Measurements from ENCODE around the gene CHCHD10. TPM values are rescaled to one million over a fixed set of nuclear protein-coding genes. Genes with fewer than 3 reads are reported as not detected.

Gene CHCHD10
- polyA plus RNA-seq, 1 of the 3 experiments (the other 2 are of a cell fraction), result 70.1 TPM

DNA sequence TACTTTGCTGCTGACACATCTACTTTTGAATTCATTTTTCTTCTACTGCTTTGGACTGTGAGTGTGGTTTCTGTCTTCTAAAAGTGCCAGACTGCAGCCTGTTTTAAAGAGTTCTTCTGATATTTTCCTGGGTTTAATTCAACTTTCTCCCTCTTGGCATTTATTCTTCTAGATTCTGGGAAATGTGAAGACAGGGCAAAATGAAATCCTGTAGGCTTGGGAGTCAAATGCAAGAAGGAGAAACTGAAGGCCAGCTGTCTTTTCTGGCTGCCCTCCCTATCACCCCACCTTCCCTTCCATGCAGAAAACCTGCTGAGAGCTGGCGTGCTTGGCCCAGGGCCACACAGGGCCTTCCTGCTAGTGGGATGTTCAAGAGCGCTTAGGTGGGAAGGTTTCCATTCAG, 24.5 kb downstream of the CHCHD10 start (continued):
- TF ChIP-seq, protein P1, sequence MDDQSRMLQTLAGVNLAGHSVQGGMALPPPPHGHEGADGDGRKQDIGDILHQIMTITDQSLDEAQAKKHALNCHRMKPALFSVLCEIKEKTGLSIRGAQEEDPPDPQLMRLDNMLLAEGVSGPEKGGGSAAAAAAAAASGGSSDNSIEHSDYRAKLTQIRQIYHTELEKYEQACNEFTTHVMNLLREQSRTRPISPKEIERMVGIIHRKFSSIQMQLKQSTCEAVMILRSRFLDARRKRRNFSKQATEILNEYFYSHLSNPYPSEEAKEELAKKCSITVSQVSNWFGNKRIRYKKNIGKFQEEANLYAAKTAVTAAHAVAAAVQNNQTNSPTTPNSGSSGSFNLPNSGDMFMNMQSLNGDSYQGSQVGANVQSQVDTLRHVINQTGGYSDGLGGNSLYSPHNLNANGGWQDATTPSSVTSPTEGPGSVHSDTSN (IDR thresholded peaks at IDR 0.05), result no peak
- no peak for TF ChIP-seq POLR2AphosphoS5 (IDR thresholded peaks at IDR 0.05; ENCODE audit: low read depth, low read length)
- TF ChIP-seq RFX5 (IDR thresholded peaks at IDR 0.05; ENCODE audit: low read length), result no peak

DNA sequence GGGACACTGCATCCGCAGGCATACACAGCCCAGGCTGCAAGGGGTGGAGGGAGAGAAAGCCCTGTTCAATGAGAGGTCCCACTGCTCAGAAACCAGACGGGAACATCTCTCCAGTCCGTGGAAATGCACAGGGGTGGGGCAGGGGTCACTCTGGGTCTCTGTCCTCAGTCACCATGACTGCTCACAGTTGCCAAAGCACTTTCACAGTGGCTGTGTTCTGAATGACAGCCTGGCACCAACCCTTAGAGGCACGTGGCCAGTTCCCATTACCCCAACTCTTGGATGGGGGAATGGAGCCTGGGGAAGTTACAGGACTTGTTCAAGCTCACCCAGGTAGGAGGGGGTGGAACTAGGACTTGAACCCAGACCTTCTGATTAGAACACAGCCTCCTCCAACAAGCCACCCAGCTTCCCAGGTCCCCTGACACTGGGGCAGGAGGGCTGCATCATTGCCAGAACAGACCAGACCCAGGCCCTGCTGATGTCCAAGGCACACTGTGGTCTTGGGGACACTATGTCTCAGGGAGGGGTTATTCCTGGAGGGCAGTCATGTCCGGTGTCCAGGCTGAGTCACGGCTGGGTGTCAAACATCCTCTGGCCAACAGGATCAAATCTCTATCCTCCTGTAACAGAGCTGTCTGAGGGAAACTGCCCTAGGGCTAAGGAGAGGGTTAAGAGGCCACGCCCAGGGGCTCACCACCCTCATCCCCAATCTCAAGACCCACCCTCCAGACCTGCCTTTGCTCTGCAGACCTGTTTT, 25.1 kb downstream of the CHCHD10 start:
- no peak overlapping the region for H3K9ac ChIP-seq
- H3K4me1 ChIP-seq (ENCODE audit: control insufficient read depth in 1 of 2, insufficient read depth in 2 of 2, low read depth in 1 of 2, low read length in 1 of 2), result no peaks in the 10 kb centered on the region
- no peak for DNase-seq
- H4K20me1 ChIP-seq (ENCODE audit: insufficient read depth), result no peaks in the 10 kb centered on the region
- H3K9me2 ChIP-seq, result no peaks in the 10 kb centered on the region
- no peaks in the 10 kb centered on the region for H3K9me3 ChIP-seq
- WGBS (ENCODE audit: low lambda C conversion rate), result 67% methylated on average over 2 of the region's 7 CpGs
- H3K4me3 ChIP-seq (ENCODE audit: low read depth in 2 of 2, low read length in 1 of 2), result no peak overlapping the region
- H3K79me2 ChIP-seq (ENCODE audit: insufficient read depth), result peaks cover 11% of the 10 kb centered on the region
- peaks cover 8 to 32% of the 10 kb centered on the region in 2 experiments for H3K36me3 ChIP-seq (replicated peaks in 1 of 2; ENCODE audit: control insufficient read depth in 1 of 2, insufficient read depth in 2 of 2, low read length in 1 of 2)
- H2AFZ ChIP-seq (ENCODE audit: low read depth), result no peak overlapping the region
- no peak overlapping the region for H3K27ac ChIP-seq (ENCODE audit: low read depth in 2 of 2, low read length in 1 of 2)
- ChIA-PET CTCF (no interaction called here), POLR2A (no interaction called here)
- no peak for TF ChIP-seq POLR2AphosphoS5 (IDR thresholded peaks at IDR 0.05; ENCODE audit: low read depth, low read length)
- TF ChIP-seq TAF1 (IDR thresholded peaks at IDR 0.05; ENCODE audit: borderline replicate concordance, low read depth, low read length), result no peak
- TF ChIP-seq CHD2 (IDR thresholded peaks at IDR 0.05; ENCODE audit: low read length, partially characterized antibody), result no peak
- no peak overlapping the region for H3K4me2 ChIP-seq
- no peaks in the 10 kb centered on the region for H3F3A ChIP-seq (replicated peaks; ENCODE audit: insufficient read depth)
- no peaks in the 10 kb centered on the region for H3K27me3 ChIP-seq (ENCODE audit: insufficient read depth)

DNA sequence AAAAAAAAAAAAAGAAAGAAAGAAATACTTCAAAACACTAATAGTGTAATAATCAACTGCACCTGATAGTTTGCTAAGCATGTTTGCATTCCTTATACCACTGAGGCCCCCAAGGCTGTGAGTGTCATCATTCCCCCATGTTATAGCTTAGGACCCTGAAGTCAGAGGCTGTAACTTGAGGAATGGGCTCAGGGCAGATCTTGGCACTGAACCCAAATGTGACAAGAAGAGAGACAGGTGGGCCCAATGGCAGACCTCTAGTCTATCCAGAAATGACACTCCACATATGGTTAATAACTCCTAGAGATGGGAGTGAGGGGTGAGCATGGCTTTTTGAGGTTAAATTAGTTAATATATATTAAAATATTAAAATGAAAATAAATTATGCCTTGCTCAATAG, 30.1 kb downstream of the CHCHD10 start:
- H2AFZ ChIP-seq (ENCODE audit: low read depth), result no peak overlapping the region
- ChIA-PET CTCF (interaction anchor here (1.0 to 1.7 kb wide), 2 partner anchors 17 to 112 kb away, joined by 3 to 8 read pairs; partner anchors contain the start of gene VPREB3), POLR2A (interaction anchor here (1.7 kb wide), 1 partner anchor 13 kb away, joined by 9 read pairs; the partner anchor contains the start of gene ZNF70)
- peaks cover 0 to 8% of the 10 kb centered on the region in 2 experiments for H3K36me3 ChIP-seq (replicated peaks in 1 of 2; ENCODE audit: control insufficient read depth in 1 of 2, insufficient read depth in 2 of 2, low read length in 1 of 2)
- H3K9ac ChIP-seq, result no peak overlapping the region
- H3K27ac ChIP-seq (ENCODE audit: low read depth in 2 of 2, low read length in 1 of 2), result no peak overlapping the region
- no peak overlapping the region for H3K4me2 ChIP-seq
- no peaks in the 10 kb centered on the region for H3K27me3 ChIP-seq (ENCODE audit: insufficient read depth)
- H3F3A ChIP-seq (replicated peaks; ENCODE audit: insufficient read depth), result no peaks in the 10 kb centered on the region
- no peaks in the 10 kb centered on the region for H3K9me3 ChIP-seq
- no peak for DNase-seq
- H3K4me1 ChIP-seq (ENCODE audit: control insufficient read depth in 1 of 2, insufficient read depth in 2 of 2, low read depth in 1 of 2, low read length in 1 of 2), result no peaks in the 10 kb centered on the region
- H4K20me1 ChIP-seq (ENCODE audit: insufficient read depth), result no peaks in the 10 kb centered on the region
- no peak overlapping the region for H3K4me3 ChIP-seq (ENCODE audit: low read depth in 2 of 2, low read length in 1 of 2)
- H3K79me2 ChIP-seq (ENCODE audit: insufficient read depth), result no peaks in the 10 kb centered on the region
- no peaks in the 10 kb centered on the region for H3K9me2 ChIP-seq
- no peak for TF ChIP-seq RAD21 (IDR thresholded peaks at IDR 0.05; ENCODE audit: low read length)
- TF ChIP-seq TCF12 (IDR thresholded peaks at IDR 0.05), result no peak
- TF ChIP-seq, protein P2, sequence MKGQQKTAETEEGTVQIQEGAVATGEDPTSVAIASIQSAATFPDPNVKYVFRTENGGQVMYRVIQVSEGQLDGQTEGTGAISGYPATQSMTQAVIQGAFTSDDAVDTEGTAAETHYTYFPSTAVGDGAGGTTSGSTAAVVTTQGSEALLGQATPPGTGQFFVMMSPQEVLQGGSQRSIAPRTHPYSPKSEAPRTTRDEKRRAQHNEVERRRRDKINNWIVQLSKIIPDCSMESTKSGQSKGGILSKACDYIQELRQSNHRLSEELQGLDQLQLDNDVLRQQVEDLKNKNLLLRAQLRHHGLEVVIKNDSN (IDR thresholded peaks at IDR 0.05; ENCODE audit: borderline replicate concordance, low read depth), result no peak
- no peak for TF ChIP-seq GATA2 (CRISPR knock-in tag; IDR thresholded peaks at IDR 0.05)
- TF ChIP-seq, protein P3, sequence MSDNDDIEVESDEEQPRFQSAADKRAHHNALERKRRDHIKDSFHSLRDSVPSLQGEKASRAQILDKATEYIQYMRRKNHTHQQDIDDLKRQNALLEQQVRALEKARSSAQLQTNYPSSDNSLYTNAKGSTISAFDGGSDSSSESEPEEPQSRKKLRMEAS (IDR thresholded peaks at IDR 0.05; ENCODE audit: low read depth), result no peak
- TF ChIP-seq TAF1 (IDR thresholded peaks at IDR 0.05; ENCODE audit: borderline replicate concordance, low read depth, low read length), result no peak
- no peak for TF ChIP-seq RCOR1 (IDR thresholded peaks at IDR 0.05; ENCODE audit: low read length)
- no peak for TF ChIP-seq NFIC (IDR thresholded peaks at IDR 0.05; ENCODE audit: borderline replicate concordance)
- no peak for TF ChIP-seq FOXM1 (IDR thresholded peaks at IDR 0.05; ENCODE audit: low read depth)
- TF ChIP-seq EZH2phosphoT487 (IDR thresholded peaks at IDR 0.05; ENCODE audit: borderline replicate concordance, low read depth), result no peak
- TF ChIP-seq ELF1 (IDR thresholded peaks at IDR 0.05), result no peak
- TF ChIP-seq RFX5 (IDR thresholded peaks at IDR 0.05; ENCODE audit: low read length), result no peak
- TF ChIP-seq, protein P4, sequence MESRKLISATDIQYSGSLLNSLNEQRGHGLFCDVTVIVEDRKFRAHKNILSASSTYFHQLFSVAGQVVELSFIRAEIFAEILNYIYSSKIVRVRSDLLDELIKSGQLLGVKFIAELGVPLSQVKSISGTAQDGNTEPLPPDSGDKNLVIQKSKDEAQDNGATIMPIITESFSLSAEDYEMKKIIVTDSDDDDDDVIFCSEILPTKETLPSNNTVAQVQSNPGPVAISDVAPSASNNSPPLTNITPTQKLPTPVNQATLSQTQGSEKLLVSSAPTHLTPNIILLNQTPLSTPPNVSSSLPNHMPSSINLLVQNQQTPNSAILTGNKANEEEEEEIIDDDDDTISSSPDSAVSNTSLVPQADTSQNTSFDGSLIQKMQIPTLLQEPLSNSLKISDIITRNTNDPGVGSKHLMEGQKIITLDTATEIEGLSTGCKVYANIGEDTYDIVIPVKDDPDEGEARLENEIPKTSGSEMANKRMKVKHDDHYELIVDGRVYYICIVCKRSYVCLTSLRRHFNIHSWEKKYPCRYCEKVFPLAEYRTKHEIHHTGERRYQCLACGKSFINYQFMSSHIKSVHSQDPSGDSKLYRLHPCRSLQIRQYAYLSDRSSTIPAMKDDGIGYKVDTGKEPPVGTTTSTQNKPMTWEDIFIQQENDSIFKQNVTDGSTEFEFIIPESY (IDR thresholded peaks at IDR 0.05; ENCODE audit: borderline replicate concordance, low read depth), result no peak
- TF ChIP-seq FOXJ3 (CRISPR knock-in tag; IDR thresholded peaks at IDR 0.05), result no peak
- no peak for TF ChIP-seq RXRA (IDR thresholded peaks at IDR 0.05; ENCODE audit: borderline replicate concordance, low read depth)
- no peak for TF ChIP-seq MEF2A (IDR thresholded peaks at IDR 0.05; ENCODE audit: borderline replicate concordance, low read depth)
- TF ChIP-seq TEAD4 (IDR thresholded peaks at IDR 0.05; ENCODE audit: borderline replicate concordance, insufficient read depth), result no peak
- TF ChIP-seq, protein P5, sequence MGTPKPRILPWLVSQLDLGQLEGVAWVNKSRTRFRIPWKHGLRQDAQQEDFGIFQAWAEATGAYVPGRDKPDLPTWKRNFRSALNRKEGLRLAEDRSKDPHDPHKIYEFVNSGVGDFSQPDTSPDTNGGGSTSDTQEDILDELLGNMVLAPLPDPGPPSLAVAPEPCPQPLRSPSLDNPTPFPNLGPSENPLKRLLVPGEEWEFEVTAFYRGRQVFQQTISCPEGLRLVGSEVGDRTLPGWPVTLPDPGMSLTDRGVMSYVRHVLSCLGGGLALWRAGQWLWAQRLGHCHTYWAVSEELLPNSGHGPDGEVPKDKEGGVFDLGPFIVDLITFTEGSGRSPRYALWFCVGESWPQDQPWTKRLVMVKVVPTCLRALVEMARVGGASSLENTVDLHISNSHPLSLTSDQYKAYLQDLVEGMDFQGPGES (IDR thresholded peaks at IDR 0.05; ENCODE audit: low read depth, low read length), result no peak
